C4-2B (cell line): Measurements from ENCODE around the gene FABP2.

ENCODE experiments used
- CTCF ChIP-seq: fragments of 450-650 bp; conservative IDR thresholded peaks from 2 replicates; pipeline ENCODE4 v1.5.1; 2017; ENCODE audit warnings: mild to moderate bottlenecking
- ZFX ChIP-seq: fragments of 450-650 bp; IDR thresholded peaks from 2 replicates; pipeline ENCODE4 v1.6.1; 2017

- no peak for TF ChIP-seq CTCF
- peak; percentile 24; the same call in 1 of the 2 replicates for TF ChIP-seq ZFX
Observed at GRCh38 chr4:119300101-119300978, 21.6 kb downstream of the FABP2 start.
